CD4-positive, alpha-beta T cell treated with Interferon alpha-2 for 1 hour (primary cell): ENCODE results near the gene DGLUCY.
"Not testable (repeated sequence)": the region's sequence is repeated elsewhere in the genome, so short reads cannot be mapped to it uniquely, and the experiment has no call there.

Experiments used
- DNase-seq, 2 donors: peaks; one replicate each; pipeline ENCODE4 v3.0.0-alpha.2; 2020 to 2022

The DGLUCY gene, protein sequence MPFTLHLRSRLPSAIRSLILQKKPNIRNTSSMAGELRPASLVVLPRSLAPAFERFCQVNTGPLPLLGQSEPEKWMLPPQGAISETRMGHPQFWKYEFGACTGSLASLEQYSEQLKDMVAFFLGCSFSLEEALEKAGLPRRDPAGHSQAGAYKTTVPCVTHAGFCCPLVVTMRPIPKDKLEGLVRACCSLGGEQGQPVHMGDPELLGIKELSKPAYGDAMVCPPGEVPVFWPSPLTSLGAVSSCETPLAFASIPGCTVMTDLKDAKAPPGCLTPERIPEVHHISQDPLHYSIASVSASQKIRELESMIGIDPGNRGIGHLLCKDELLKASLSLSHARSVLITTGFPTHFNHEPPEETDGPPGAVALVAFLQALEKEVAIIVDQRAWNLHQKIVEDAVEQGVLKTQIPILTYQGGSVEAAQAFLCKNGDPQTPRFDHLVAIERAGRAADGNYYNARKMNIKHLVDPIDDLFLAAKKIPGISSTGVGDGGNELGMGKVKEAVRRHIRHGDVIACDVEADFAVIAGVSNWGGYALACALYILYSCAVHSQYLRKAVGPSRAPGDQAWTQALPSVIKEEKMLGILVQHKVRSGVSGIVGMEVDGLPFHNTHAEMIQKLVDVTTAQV

GRCh38 chr14:91113829-91114078 lies at the start of gene DGLUCY:
DGLUCY (plus strand) TSS chr14:91114073; CDS start chr14:91160295, 46,222 bp downstream.
- no peak for DNase-seq

DNA sequence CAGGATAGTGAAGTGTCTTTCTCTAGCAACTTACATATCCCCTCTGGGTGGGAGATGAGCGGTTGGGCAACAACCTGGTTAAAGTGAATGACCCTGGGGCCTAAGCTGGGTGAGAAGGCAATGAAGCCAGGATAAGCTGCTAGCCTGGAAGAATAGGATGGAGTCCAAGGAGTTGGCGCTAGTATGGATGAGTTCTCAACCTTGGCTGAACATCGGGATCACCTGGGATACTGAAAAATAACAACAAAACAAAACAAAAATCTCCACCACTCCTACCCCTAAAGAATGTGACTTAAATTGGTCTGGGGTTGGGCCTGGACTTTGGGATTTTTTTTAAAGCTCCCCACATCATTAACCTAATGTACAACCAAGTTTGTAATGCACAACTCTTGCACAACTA lies 48.6 kb upstream of the DGLUCY start:
- DNase-seq = no peak

DNA sequence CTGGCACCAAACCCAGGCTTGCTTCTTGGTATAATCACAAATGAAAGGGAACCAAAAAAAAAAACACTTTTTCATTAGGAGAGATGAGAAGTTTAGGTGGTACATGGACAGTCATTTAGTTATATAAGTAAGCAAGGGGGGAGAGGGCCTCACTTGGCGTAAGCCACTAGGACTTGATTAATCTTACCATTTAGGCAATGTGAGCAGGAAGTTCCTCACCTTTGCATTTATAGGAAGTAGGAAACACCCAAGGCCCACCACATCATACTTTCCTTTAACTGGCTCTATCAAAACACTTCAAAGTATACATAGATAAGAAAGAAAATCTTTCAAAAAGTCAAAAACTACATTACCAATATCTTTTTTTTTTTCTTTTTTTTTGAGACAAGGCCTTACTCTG lies 46.7 kb upstream of the DGLUCY start:
- DNase-seq = peak; percentile 62 to 78

DNA sequence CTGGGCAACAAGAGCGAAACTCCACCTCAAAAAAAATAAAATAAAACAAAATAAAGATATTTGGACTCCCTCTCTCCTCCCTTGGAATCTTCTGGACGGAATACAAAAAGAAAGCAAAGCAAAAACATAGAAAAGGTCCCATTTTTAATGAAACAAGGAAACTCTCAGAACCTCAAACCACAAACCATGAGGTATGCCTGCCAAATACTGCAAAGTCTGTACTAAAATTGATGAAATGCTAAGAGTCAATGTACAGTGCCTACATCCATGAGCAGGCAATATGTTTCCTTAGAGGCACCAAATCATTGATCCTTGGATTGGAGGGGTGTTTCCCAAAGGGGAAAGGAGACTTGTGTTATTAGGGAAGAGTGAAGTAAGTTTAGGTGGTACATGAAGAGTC lies 45.2 kb upstream of the DGLUCY start:
- DNase-seq = peak in 1 of 2 donors; percentile 33

DNA sequence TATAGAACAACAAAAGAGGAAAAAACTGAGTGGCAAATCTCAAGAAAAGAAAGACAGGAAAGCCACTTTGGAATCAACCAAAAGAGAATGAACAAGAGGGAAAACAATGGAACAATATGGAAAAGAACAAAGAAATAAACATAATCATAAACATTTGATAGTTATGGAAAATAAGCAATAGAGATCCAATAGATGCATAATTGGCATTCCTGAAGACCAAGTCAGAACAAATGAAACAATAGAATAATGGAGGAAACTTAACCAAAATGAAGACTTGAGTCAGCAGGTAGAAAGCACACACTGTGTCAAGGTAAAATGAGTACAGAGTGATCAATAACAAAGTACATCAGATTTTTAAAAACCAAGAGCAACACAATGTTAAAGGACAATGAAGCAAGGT lies 43.3 kb upstream of the DGLUCY start:
- DNase-seq = no peak

DNA sequence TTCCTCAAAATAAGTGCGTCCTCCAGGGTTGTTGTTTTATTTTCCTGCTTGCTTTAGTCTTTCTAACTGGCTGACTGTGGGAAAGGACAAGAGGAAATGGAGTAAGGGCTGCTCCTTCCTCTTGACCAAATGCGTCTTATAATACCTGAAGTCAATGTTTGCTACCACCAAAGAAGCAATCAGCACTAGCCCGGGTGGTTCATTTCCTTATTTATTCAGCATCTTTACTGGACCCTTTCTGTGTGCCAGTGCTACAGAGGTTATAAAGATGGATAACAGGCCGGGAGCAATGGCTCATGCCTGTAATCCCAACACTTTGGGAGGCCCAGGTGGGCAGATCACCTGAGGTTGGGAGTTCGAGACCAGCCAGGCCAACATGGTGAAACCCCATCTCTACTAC lies 38.3 kb upstream of the DGLUCY start:
- DNase-seq = no peak

GRCh38 chr14:91078095-91078737 lies 35.7 kb upstream of the DGLUCY start:
- peak; percentile 47 to 77 for DNase-seq

GRCh38 chr14:91080071-91080470 lies 33.8 kb upstream of the DGLUCY start:
- DNase-seq = no peak

GRCh38 chr14:91082282-91082681 lies 31.6 kb upstream of the DGLUCY start:
- no peak for DNase-seq

DNA sequence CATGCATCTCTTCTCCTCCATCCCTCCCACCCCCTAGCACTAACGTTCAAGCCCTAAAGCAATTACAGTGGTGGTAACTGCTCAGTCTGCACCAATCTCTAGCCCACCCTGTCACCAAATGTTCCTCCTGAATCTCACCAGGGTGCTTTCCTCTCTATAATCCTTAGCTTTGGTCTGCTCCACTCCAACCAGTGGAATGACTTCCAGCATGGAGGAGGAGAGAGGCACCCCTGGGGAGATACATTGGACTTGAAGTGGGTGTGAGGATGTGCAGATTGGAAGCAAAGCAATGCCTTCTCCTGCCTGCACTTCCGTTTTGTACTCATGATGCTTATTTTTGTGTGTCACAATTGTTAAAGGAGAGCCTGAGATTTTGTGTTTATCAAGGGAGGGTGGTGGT lies 29.4 kb upstream of the DGLUCY start:
- no peak for DNase-seq

DNA sequence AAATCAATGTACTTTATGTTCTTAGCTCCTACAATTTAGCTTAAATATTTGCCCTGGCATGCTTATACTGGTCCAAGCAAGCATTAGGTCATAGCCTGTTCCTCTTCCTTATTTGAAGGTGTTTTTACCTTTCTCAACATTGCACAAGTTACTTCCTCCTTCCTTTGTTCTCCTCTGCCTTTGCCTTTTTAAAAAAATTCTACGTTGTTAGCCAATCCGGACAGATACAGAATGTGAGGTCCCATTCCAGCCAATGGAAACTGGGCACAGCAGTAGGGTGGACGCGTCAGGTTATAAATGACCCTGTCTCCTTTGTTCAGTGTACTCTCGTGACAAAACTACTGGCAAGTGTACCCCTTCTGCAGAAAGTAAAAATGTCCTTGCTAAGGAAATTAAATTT lies 26.4 kb upstream of the DGLUCY start:
- not testable (repeated sequence) for DNase-seq

DNA sequence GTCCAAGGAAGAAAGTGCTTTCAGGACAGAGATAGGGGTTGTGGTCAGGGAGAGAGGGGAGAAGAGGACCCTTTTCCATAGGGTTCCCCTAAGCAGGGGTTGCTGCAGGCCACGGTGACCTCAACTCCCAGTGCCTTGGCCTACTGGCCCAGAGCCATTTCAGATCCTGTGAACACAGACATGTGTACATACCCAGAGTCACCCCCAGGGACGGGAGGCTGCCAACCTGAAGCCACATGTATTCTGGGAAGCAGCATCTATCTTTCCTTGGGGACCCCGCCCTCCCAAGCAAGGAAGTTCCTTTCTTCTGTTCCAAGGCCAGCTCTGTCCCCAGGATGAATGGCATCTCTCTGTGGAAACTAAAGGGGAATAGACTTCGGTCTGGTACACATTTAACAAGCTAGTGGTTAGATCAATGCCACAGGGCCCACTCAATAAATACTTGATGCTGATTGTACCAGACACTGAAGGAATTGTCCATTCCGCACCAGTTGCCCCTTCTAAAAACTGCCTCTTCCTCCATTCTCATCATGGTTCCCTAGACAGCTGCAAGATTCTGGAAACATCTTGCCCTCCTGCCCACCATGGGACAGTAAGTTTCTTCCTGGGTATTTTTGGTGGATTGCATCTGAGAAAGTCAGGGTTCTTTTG lies 25.2 kb upstream of the DGLUCY start:
- no peak for DNase-seq

DNA sequence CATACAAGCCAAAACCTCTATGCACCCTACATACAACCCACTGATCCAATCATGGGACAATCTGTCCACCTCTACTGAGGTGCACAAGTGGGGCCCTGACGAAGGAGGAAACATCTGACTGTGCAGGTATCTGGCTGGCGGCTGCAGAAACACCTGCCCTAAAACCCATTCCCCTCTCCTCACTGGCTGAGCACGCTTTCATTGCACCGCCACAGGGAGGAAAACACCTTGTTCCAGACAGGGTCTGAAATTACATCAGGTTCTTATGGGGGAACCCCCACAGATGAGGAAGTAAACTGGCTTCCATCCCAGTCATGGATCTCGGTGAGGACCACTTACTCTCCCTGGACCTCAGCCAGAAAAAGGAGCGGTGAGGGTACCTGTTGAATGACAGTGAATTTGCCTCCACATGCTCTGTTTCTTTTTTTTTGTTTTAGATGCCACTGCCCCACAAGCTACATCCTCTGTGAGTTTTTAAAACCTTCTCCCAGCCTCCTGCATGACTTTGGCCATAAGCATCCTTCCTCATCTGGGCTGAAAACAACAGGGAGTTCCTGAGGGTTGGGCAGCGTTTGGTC lies 23.8 kb upstream of the DGLUCY start:
- no peak for DNase-seq

GRCh38 chr14:91090743-91091142 lies 23.1 kb upstream of the DGLUCY start:
- no peak for DNase-seq

- no peak for DNase-seq
Observed at GRCh38 chr14:91092073-91092472, 21.8 kb upstream of the DGLUCY start.

DNA sequence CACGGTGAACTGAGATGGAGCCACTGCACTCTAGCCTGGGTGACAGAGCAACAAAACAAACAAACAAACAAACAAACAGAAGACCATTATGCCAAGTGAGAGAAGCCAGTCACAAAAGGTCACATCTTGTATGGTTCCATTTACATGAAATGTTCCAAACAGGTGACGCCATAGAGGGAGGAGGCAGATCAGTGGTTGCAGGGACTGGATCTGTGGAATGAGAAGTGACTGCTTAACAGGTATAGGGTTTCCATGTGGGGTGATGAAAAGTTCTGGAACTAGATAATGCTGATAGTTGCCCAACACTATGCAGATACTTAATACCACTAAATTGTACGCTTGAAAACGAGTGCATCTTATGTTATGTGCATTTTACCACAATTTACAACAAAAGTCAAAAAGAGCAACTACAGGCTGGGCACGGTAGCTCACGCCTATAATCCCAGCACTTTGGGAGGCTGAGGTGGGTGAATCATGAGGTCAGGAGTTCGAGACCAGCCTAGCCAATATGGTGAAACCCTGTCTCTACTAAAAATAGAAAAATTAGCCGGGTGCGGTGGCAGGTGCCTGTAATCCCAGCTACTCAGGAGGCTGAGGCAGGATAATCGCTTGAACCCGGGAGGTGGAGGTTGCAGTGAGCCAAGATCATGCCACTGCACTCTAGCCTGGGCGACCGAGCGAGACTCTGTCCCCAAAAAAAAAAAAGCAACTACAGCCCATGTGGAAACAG lies 20.0 kb upstream of the DGLUCY start:
- not testable (repeated sequence) for DNase-seq

- no peak for DNase-seq
Observed at GRCh38 chr14:91094772-91095171, 19.1 kb upstream of the DGLUCY start.

- no peak for DNase-seq
Observed at GRCh38 chr14:91095178-91095577, 18.7 kb upstream of the DGLUCY start.

- DNase-seq = not testable (repeated sequence)
Observed at GRCh38 chr14:91097657-91098056, 16.2 kb upstream of the DGLUCY start.

DNA sequence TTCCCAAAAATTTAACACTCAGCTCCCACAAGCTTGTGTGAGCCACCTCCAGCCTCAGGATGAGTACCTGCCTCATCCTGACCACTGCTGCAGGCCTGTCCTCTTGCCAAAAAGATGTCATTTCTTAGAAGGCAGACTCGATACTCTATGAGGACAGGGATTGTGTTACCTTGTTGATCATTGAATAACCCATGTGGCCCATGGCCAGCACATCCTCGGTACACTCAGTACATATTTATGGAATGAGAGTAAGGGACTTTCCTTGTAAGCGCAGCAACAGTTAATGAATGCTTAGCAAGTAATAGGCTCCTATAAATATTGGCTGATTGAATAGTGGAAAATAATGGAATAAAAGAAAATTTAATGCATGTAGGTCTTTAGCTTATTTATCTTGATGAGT lies 15.3 kb upstream of the DGLUCY start:
- DNase-seq = no peak

- no peak for DNase-seq
Observed at GRCh38 chr14:91100102-91100501, 13.8 kb upstream of the DGLUCY start.

DNA sequence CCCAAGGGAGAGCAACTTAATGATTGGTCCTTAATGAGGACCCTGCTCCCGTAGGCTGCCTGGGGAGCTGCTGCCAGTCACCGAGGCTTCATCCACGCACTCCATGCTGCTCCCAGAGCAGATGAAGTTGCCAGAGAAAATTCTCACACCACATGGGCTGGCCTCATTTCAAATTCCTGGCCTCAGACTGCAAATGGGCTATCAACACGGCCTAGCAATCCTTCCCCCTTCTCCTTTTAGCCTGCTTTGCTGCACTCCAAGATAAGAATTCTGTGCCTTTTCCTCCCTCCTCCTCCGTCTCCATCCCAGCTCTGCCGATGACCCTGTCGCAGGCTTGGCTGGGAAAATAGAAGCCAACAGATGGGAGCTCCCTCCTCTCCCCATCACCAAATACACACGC lies 10.8 kb upstream of the DGLUCY start:
- no peak for DNase-seq
